NCI-H128 (cell line): ENCODE measurements around the gene TRRAP.
"Not testable (repeated sequence)": the region's sequence is repeated elsewhere in the genome, so short reads cannot be mapped to it uniquely, and the experiment has no call there.

Source experiments
- DNase-seq: peaks from one replicate; lab custom pipeline; 2025; ENCODE audit not compliant: unreplicated experiment; lab: John Stamatoyannopoulos, UW

Gene TRRAP

DNA sequence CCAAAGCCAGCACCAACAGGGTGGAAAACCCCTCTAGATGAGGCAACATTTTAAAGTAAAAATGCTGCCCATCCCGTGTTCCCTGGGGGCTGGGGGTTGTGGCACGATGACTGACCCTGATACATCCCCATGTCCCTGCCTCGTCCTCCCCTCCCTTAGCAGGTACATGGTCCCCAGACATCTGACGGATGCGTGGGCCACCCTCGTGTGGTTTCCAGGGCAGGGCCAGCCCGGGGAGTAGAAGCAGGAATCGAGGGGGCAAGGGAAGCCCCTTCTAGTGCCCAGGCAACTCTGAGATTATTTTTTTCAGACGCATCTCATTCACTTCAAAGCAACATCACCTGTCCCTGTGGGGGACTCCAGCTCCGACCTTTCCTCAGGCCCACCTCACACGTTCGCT is 12.0 kb upstream of the TRRAP start:
- DNase-seq: no peak

DNA sequence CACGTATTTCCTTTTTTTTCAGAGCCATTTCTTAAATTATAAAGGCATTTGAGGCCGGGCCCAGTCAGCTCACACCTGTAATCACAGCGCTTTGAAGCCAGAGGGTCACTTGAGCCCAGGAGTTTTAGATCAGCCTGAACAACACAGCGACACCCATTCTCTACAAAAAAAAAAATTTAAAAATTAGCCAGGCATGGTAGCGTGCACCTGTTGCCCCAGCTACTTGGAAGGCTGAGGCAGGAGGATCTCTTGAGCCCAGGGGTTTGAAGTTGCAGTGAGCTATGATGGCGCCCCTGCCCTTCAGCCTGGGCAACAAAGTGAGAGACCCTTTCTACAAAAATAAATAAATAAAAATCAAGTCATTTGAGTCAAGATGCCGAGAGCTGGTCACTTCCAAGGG is 11.6 kb upstream of the TRRAP start:
- DNase-seq: no peak

GRCh38 chr7:98868450-98868849 is 9.9 kb upstream of the TRRAP start:
- no peak for DNase-seq

- DNase-seq: no peak
These were observed 9.2 kb upstream of the TRRAP start for GRCh38 chr7:98869027-98869596.

DNA sequence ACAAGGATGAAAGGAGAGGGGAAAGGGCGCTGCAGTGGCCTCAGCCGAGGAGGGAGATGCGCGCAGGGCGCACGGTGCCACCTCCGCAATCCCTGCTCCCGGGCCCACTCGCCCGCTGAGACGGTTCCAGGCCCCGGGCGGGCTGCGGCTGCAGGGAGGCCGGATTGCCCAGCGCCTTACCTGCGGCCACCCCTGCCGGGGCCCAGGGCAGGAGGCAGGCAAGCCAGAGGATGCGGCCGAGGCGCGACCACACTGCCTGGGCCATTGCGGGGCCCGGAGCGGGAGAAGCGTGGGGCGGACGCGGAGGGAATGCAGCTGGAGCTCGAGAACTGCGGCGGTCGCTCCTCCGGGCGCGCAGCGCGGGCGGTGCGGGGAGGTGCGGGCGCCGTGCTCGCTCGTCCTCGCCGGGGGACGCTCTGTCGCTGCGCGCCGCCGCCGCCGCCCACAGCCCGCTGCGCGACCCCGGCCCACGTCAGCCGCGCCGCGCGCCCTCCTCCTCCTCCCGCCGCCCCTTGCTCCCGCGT is 8.7 kb upstream of the TRRAP start, which contains the start of gene TMEM130:
TSS of gene TMEM130 (minus strand) at position 418 of the 524 bp plus-strand sequence. CDS start at position 265, 153 bp downstream.
- DNase-seq: no peak

DNA sequence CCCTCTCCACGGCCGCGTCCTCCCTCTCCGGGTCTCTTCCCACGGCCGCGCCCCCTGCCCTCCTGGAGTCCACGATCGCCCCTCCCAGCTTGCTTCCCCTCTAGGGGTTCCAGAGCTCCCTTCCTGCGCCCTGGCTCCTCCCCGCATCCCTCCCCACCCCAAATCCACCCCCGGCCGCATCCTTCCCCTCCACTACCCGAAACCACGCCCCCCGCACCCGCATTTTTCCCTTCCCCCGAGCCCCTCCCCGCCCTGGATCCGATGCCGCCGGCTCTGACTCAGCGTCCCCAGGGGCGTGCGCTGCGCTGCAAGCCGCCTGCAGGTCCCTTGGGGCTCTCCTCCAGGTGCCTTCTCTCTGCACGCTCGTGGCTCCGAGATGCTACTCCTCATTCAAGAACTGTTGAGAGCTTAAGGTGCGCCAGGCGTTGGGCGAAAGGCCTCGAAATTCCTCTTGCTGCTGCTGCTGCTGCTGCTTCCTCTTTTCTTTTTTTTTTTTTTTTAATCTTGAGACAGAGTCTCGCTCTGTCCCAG is 8.1 kb upstream of the TRRAP start:
- DNase-seq: peak; percentile 19

DNA sequence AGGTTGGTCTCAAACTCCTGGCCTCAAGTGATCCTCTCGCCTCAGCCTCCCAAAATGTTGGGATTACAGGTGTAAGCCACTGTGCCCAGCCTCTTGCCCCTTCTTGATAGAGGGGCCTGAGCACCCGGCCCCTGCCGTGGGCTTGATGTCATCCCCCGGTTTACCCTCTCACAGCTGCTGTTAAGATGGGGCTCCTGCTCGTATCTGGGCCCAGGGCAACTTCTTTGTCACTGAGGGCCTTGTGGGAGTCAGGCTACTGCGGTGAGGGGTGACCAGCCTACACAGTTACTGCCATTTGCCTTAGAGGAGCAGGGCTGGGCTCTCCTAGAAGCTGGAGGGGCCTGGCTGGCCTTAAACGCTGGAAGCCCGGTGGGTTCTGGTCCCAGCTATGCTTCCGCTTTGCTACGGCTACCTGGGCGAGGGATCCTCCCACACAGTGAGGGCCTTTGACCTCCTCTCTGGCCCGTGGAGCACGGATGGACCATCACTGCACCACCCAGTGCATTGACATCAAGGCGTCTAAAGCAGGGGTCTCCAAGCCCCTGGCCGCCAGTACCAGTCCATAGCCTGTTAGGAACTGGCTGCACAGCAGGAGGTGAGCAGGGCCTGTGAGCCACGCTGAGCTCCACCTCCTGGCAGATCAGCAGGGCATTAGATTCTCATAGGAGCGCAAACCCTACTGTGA is 7.4 kb upstream of the TRRAP start:
- DNase-seq: no peak

- DNase-seq: no peak
These were observed 5.9 kb upstream of the TRRAP start for GRCh38 chr7:98872328-98872924.

- not testable (repeated sequence) for DNase-seq
These were observed 4.7 kb upstream of the TRRAP start for GRCh38 chr7:98873610-98874009.

DNA sequence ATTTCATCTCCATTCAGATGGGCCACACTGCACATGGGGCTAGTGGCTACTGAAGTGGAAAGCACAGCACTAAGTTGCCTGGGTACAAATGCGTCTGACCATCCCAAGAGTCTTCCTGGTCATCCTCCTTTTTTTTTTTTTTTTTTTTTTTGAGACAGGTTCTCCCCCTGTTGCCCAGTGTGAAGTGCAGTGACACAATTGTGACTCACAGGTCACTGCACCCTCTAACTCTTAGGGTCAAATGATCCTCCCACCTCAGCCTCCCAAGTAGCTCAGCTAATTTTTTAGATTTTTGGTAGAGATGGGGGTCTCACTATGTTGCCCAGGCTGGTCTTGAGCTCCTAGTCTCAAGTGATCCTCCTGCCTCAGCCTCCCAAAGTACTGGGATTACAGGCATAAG is 3.4 kb upstream of the TRRAP start:
- DNase-seq: no peak

DNA sequence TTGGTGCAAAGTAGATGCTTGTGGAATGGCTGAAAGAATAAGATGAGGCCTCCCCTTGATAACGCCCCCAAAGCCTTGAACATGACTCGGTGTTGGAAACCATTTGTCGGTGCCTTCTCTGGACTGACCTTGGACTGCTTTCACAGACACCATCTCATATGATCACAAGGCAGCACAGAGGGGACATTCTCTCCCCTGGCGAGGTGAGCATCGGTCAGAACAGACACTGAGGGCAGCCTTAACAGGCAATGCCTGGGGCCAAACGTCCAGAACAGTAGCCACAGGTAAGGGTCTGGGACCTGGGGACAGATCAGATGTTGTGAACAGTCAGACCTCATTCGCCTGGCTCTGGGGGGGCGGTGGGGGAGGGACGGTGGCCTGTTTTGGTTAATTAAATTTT is 2.8 kb upstream of the TRRAP start:
- DNase-seq: no peak

GRCh38 chr7:98877146-98877545 is 1.2 kb upstream of the TRRAP start:
- DNase-seq: no peak

GRCh38 chr7:98877692-98878364 is 504 bp upstream of the TRRAP start:
- DNase-seq: no peak

DNA sequence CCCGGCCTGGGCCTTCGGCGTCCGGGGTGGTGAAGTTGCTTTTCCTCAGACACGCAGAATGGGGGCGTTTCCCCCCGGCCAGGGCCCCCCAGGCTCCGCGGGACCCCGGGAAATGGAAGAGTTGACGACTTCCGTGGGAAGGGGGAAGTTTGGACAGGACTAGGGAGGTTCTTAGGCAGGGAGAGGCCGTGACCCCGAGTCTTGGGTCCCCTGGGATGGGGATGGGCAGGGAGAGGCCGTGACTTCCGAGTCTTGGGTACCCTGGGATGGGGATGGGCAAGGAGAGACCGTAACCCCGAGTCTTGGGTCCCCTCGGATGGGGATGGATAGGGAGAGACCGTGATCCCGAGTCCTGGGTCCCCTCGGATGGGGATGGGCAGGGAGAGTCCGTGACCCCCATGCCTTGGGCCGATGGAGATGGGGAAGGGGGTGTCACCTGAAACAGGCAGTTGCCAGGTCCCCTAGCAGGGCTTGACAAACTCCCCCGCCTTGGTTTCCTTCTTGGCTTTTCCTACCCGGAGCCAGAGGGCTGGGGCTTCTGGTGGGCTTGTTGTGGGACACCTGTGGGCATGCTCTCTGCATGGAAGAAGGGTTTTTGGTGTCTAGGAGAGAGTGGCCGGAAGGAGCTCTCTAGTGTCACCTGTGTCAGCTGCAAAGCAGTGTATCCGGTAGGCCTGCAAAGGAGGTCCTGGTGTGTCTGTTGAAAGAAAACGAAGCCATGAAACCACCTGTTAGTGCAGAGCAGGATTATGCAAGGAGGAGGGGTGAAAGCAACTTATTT is 1.1 kb downstream of the TRRAP start:
- DNase-seq: no peak

DNA sequence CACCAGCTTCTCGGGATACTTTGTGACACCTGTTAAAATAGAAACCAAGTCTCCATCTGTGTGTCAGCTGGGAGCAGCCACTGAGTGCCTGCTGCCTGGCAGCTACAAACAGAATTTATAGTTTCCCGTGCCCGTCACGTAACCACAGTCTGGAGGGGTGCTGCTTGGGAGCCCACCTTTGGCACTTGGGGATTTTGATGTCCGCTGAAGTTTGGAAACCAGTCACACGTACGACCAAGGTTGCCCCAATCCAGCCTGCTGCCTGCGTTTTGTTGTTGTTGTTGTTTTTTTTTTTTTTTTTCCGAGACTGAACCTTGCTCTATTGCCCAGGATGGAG is 1.6 kb downstream of the TRRAP start:
- no peak for DNase-seq

DNA sequence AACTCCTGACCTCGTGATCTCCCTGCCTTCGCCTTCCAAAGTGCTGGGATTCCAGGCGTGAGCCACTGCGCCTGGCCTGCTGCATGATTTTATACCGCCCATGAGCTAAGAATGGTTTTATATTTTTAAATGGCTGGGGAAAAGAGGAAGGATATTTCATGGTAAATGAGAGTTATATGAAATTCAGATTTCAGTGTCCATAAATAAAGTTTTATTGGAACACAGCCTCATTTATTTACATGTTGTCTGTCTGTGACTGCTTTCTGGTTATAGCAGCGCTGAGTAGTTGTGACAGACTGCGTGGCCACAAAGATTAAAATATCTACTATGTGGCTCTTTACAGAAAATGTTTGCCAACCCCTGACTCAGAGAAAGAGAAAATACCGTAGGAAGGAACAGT is 2.2 kb downstream of the TRRAP start:
- DNase-seq: no peak

GRCh38 chr7:98881561-98882315 is 3.4 kb downstream of the TRRAP start:
- no peak for DNase-seq

- no peak for DNase-seq
These were observed 6.1 kb downstream of the TRRAP start for GRCh38 chr7:98884416-98884815.

DNA sequence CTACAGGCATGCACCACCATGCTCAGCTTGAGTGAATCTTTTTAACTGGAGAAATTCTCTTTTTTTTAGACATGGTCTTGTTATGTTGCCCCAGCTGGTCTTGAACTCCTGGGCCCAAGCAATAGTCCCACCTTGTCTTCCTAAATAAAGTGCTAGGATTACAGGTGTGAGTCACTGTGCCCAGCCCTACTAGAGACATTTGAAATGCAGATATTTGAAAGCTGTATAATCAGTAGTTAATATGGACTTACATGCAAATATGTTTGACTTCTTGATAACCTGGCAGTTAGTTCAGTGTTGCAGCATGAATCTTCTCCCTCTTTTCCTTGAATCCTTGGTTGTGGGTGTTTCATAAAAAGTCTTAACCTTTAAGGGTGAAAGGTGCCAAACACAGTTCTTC is 8.7 kb downstream of the TRRAP start:
- no peak for DNase-seq

- no peak for DNase-seq
These were observed 14.3 kb downstream of the TRRAP start for GRCh38 chr7:98892609-98893008.
